IgD-negative memory B cell (primary cell): ENCODE results near the gene GJB6. TPM values are rescaled to one million over a fixed set of nuclear protein-coding genes. Genes with fewer than 3 reads are reported as not detected.
"Not testable (repeated sequence)": the region's sequence is repeated elsewhere in the genome, so short reads cannot be mapped to it uniquely, and the experiment has no call there.

ENCODE experiments used
- H3K27ac Mint-ChIP-seq, 3 donors: one replicate each; pipeline ENCODE4 v1.8.0; 2020 to 2022; ENCODE audit warnings: mild to moderate bottlenecking in 3 of 3, mixed read lengths in 3 of 3, moderate library complexity in 1 of 3
- H3K27me3 Mint-ChIP-seq: one replicate; pipeline ENCODE4 v1.8.0; 2021; ENCODE audit warnings: mixed read lengths
- H3K36me3 Mint-ChIP-seq: one replicate; pipeline ENCODE4 v1.8.0; 2020; ENCODE audit warnings: mild to moderate bottlenecking, mixed read lengths
- H3K4me1 Mint-ChIP-seq, 3 donors: one replicate each; pipeline ENCODE4 v1.8.0; 2020 to 2022; ENCODE audit warnings: mixed read lengths in 3 of 3, mild to moderate bottlenecking in 1 of 3
- H3K4me3 Mint-ChIP-seq, 4 donors: one replicate each; pipeline ENCODE4 v1.8.0; 2020 to 2022; ENCODE audit warnings: mild to moderate bottlenecking in 4 of 4, mixed read lengths in 4 of 4, moderate library complexity in 3 of 4
- H3K9me3 Mint-ChIP-seq, 3 donors: one replicate each; pipeline ENCODE4 v1.8.0; 2020 to 2021; ENCODE audit warnings: mixed read lengths in 3 of 3, mild to moderate bottlenecking in 1 of 3
- polyA plus RNA-seq: library from polyadenylated mRNA; unstranded; fragments of 300-500 nt; fragmentation: Illumina TruSeq; gene quantifications from one replicate; pipeline ENCODE4 v1.2.3, GENCODE V29; 2021

Gene GJB6
- not detected for polyA plus RNA-seq

GRCh38 chr13:20231839-20232555 is at the start of gene GJB6:
TSS of gene GJB6 (minus strand) at chr13:20232319. CDS start at chr13:20223480, 8,839 bp downstream.
- Mint-ChIP-seq H3K36me3 (no peaks in the 10 kb centered on the region), H3K27ac (no peak within 1 kb of the TSS), H3K9me3 (no peaks in the 10 kb centered on the region), H3K4me1 (peaks cover 3 to 13% (median 9%) of the 10 kb centered on the region in 3 donors), H3K4me3 (peak within 1 kb of the TSS in 3 of 4 donors; percentile 55 to 87 (median 83)), H3K27me3 (peaks cover 47% of the 10 kb centered on the region)

GRCh38 chr13:20276901-20277300 is 44.8 kb upstream of the GJB6 start:
- not testable (repeated sequence) for H3K4me1 Mint-ChIP-seq, H3K36me3 Mint-ChIP-seq, H3K27me3 Mint-ChIP-seq, H3K9me3 Mint-ChIP-seq, H3K4me3 Mint-ChIP-seq, H3K27ac Mint-ChIP-seq

- Mint-ChIP-seq H3K4me1 (no peaks in the 10 kb centered on the region), H3K4me3 (no peak overlapping the region), H3K27ac (no peak overlapping the region), H3K36me3 (peaks cover 1% of the 10 kb centered on the region), H3K9me3 (peaks cover 0 to 7% (median 2%) of the 10 kb centered on the region in 3 donors), H3K27me3 (peaks cover 9% of the 10 kb centered on the region)
These were observed 42.3 kb upstream of the GJB6 start for GRCh38 chr13:20274466-20274865.

GRCh38 chr13:20272588-20273171 is 40.6 kb upstream of the GJB6 start:
- H3K27ac Mint-ChIP-seq = no peak overlapping the region
- H3K9me3 Mint-ChIP-seq = peaks cover 0 to 3% (median 2%) of the 10 kb centered on the region in 3 donors
- peaks cover 1% of the 10 kb centered on the region for H3K36me3 Mint-ChIP-seq
- H3K4me3 Mint-ChIP-seq = no peak overlapping the region
- H3K4me1 Mint-ChIP-seq = no peaks in the 10 kb centered on the region
- peaks cover 12% of the 10 kb centered on the region for H3K27me3 Mint-ChIP-seq

GRCh38 chr13:20272104-20272503 is 40.0 kb upstream of the GJB6 start:
- Mint-ChIP-seq H3K27ac (no peak overlapping the region), H3K4me1 (no peaks in the 10 kb centered on the region), H3K9me3 (peaks cover 0 to 2% (median 0%) of the 10 kb centered on the region in 3 donors), H3K36me3 (peaks cover 1% of the 10 kb centered on the region), H3K27me3 (peaks cover 12% of the 10 kb centered on the region), H3K4me3 (no peak overlapping the region)

GRCh38 chr13:20271441-20271840 is 39.3 kb upstream of the GJB6 start:
- Mint-ChIP-seq H3K4me3 (no peak overlapping the region), H3K27ac (no peak overlapping the region), H3K27me3 (peaks cover 16% of the 10 kb centered on the region), H3K36me3 (peaks cover 1% of the 10 kb centered on the region), H3K4me1 (no peaks in the 10 kb centered on the region), H3K9me3 (peaks cover 0 to 2% (median 0%) of the 10 kb centered on the region in 3 donors)

- H3K36me3 Mint-ChIP-seq = no peaks in the 10 kb centered on the region
- H3K4me1 Mint-ChIP-seq = no peaks in the 10 kb centered on the region
- peaks cover 21% of the 10 kb centered on the region for H3K27me3 Mint-ChIP-seq
- no peak overlapping the region for H3K27ac Mint-ChIP-seq
- no peak overlapping the region for H3K4me3 Mint-ChIP-seq
- peaks cover 0 to 2% (median 0%) of the 10 kb centered on the region in 3 donors for H3K9me3 Mint-ChIP-seq
These were observed 38.2 kb upstream of the GJB6 start for GRCh38 chr13:20270163-20270865.

- peak overlapping the region in 1 of 4 donors; percentile 14 for H3K4me3 Mint-ChIP-seq
- no peak overlapping the region for H3K27ac Mint-ChIP-seq
- H3K9me3 Mint-ChIP-seq = peaks cover 0 to 5% (median 2%) of the 10 kb centered on the region in 3 donors
- peaks cover 19% of the 10 kb centered on the region for H3K27me3 Mint-ChIP-seq
- no peaks in the 10 kb centered on the region for H3K36me3 Mint-ChIP-seq
- H3K4me1 Mint-ChIP-seq = no peaks in the 10 kb centered on the region
These were observed 32.3 kb upstream of the GJB6 start for GRCh38 chr13:20264271-20265018.

- no peak overlapping the region for H3K4me3 Mint-ChIP-seq
- H3K4me1 Mint-ChIP-seq = no peaks in the 10 kb centered on the region
- H3K27ac Mint-ChIP-seq = no peak overlapping the region
- peaks cover 16% of the 10 kb centered on the region for H3K27me3 Mint-ChIP-seq
- H3K9me3 Mint-ChIP-seq = peaks cover 0 to 7% (median 2%) of the 10 kb centered on the region in 3 donors
- no peaks in the 10 kb centered on the region for H3K36me3 Mint-ChIP-seq
These were observed 31.4 kb upstream of the GJB6 start for GRCh38 chr13:20263393-20264044.

GRCh38 chr13:20258963-20259288 is 26.8 kb upstream of the GJB6 start:
- H3K27me3 Mint-ChIP-seq = peaks cover 3% of the 10 kb centered on the region
- H3K27ac Mint-ChIP-seq = no peak overlapping the region
- no peaks in the 10 kb centered on the region for H3K36me3 Mint-ChIP-seq
- H3K9me3 Mint-ChIP-seq = peaks cover 0 to 7% (median 2%) of the 10 kb centered on the region in 3 donors
- H3K4me1 Mint-ChIP-seq = no peaks in the 10 kb centered on the region
- H3K4me3 Mint-ChIP-seq = no peak overlapping the region

- Mint-ChIP-seq H3K27me3 (peaks cover 3% of the 10 kb centered on the region), H3K4me3 (no peak overlapping the region), H3K9me3 (peaks cover 0 to 7% (median 2%) of the 10 kb centered on the region in 3 donors), H3K27ac (no peak overlapping the region), H3K36me3 (no peaks in the 10 kb centered on the region), H3K4me1 (no peaks in the 10 kb centered on the region)
These were observed 26.3 kb upstream of the GJB6 start for GRCh38 chr13:20258208-20258962.

- no peaks in the 10 kb centered on the region for H3K9me3 Mint-ChIP-seq
- no peak overlapping the region for H3K4me3 Mint-ChIP-seq
- no peak overlapping the region for H3K27ac Mint-ChIP-seq
- H3K4me1 Mint-ChIP-seq = no peaks in the 10 kb centered on the region
- H3K27me3 Mint-ChIP-seq = peaks cover 5% of the 10 kb centered on the region
- H3K36me3 Mint-ChIP-seq = no peaks in the 10 kb centered on the region
These were observed 22.0 kb upstream of the GJB6 start for GRCh38 chr13:20254076-20254475.

- Mint-ChIP-seq H3K27me3 (peaks cover 8% of the 10 kb centered on the region), H3K4me3 (no peak overlapping the region), H3K27ac (no peak overlapping the region), H3K9me3 (no peaks in the 10 kb centered on the region), H3K36me3 (no peaks in the 10 kb centered on the region), H3K4me1 (no peaks in the 10 kb centered on the region)
These were observed 17.8 kb upstream of the GJB6 start for GRCh38 chr13:20249913-20250312.

- no peaks in the 10 kb centered on the region for H3K36me3 Mint-ChIP-seq
- H3K27me3 Mint-ChIP-seq = peaks cover 8% of the 10 kb centered on the region
- no peak overlapping the region for H3K27ac Mint-ChIP-seq
- no peaks in the 10 kb centered on the region for H3K4me1 Mint-ChIP-seq
- H3K4me3 Mint-ChIP-seq = no peak overlapping the region
- no peaks in the 10 kb centered on the region for H3K9me3 Mint-ChIP-seq
These were observed 15.8 kb upstream of the GJB6 start for GRCh38 chr13:20247963-20248362.
